ENCODE measurements around the gene FAM81A. TPM values are rescaled to one million over a fixed set of nuclear protein-coding genes. Genes with fewer than 3 reads are reported as not detected.

The FAM81A gene
- total RNA-seq, 1 donor from 2014 or later, result 0.41 TPM

- H3K36me3 Mint-ChIP-seq, result no peaks in the 10 kb centered on the region
- H3K9ac ChIP-seq, result no peak overlapping the region
- peaks cover 2% of the 10 kb centered on the region for H3K27me3 Mint-ChIP-seq (ENCODE audit: insufficient read depth, low read depth)
Observed at GRCh38 chr15:59528429-59528828, 90.4 kb downstream of the FAM81A start.

GRCh38 chr15:59528961-59529402 lies 91.0 kb downstream of the FAM81A start:
- no peak overlapping the region for H3K9ac ChIP-seq
- no peaks in the 10 kb centered on the region for H4K20me1 ChIP-seq (ENCODE audit: low read depth)
- H3K27ac ChIP-seq, result no peak overlapping the region
- H3K27me3 ChIP-seq, result peaks cover 9% of the 10 kb centered on the region
- no peak overlapping the region for H3K4me2 ChIP-seq
- no peaks in the 10 kb centered on the region for H3K9me3 ChIP-seq (ENCODE audit: low read depth)
- no peaks in the 10 kb centered on the region for H3K79me2 ChIP-seq (ENCODE audit: low read depth)
- H3K36me3 ChIP-seq, result no peaks in the 10 kb centered on the region
- H3K4me1 ChIP-seq, result no peaks in the 10 kb centered on the region
- no peaks in the 10 kb centered on the region for H3K36me3 Mint-ChIP-seq
- no peak overlapping the region for H3K4me3 Mint-ChIP-seq
- H3F3A ChIP-seq (ENCODE audit: low read depth), result no peaks in the 10 kb centered on the region
- no peak overlapping the region for H3K4me3 ChIP-seq
- DNase-seq (ENCODE audit: low spot score), result peak; percentile 91
- H3K9me3 Mint-ChIP-seq, result no peaks in the 10 kb centered on the region
- H3K27ac Mint-ChIP-seq, result no peak overlapping the region
- TF ChIP-seq CTCF (IDR thresholded peaks at IDR 0.05) (peak; percentile 85), EZH2phosphoT487 (IDR thresholded peaks at IDR 0.05) (no peak), EZH2 (IDR thresholded peaks at IDR 0.05) (no peak)
- H3K27me3 Mint-ChIP-seq (ENCODE audit: insufficient read depth, low read depth), result peaks cover 2% of the 10 kb centered on the region
- H2AFZ ChIP-seq (replicated peaks), result peak overlapping the region; percentile 65
- peaks cover 7% of the 10 kb centered on the region for H3K4me1 Mint-ChIP-seq

More at GRCh38 chr15:59528429-59528828, 90.4 kb downstream of the FAM81A start:
- Histone ChIP-seq H3K27ac (no peak overlapping the region), H3K4me3 (no peak overlapping the region), H3K79me2 (ENCODE audit: low read depth) (no peaks in the 10 kb centered on the region), H3K4me1 (no peaks in the 10 kb centered on the region), H3K4me2 (no peak overlapping the region), H4K20me1 (ENCODE audit: low read depth) (no peaks in the 10 kb centered on the region), H3K27me3 (peaks cover 9% of the 10 kb centered on the region), H3K9me3 (ENCODE audit: low read depth) (no peaks in the 10 kb centered on the region), H3K36me3 (no peaks in the 10 kb centered on the region), H2AFZ (replicated peaks) (no peak overlapping the region), H3F3A (ENCODE audit: low read depth) (no peaks in the 10 kb centered on the region)
- Mint-ChIP-seq H3K27ac (no peak overlapping the region), H3K4me3 (no peak overlapping the region), H3K9me3 (no peaks in the 10 kb centered on the region), H3K4me1 (peaks cover 12% of the 10 kb centered on the region)
- TF ChIP-seq EZH2 (IDR thresholded peaks at IDR 0.05) (no peak), CTCF (IDR thresholded peaks at IDR 0.05) (no peak), EZH2phosphoT487 (IDR thresholded peaks at IDR 0.05) (no peak)
- no peak for DNase-seq (ENCODE audit: low spot score)

GRCh38 chr15:59531066-59531675 lies 93.2 kb downstream of the FAM81A start:
- H3K9me3 Mint-ChIP-seq, result no peaks in the 10 kb centered on the region

More at GRCh38 chr15:59531066-59531675, 93.2 kb downstream of the FAM81A start:
- no peaks in the 10 kb centered on the region for H3K36me3 Mint-ChIP-seq
- no peak overlapping the region for H3K4me3 Mint-ChIP-seq
- no peaks in the 10 kb centered on the region for H3K4me1 Mint-ChIP-seq
- H3K27me3 Mint-ChIP-seq (ENCODE audit: insufficient read depth, low read depth), result peaks cover 2% of the 10 kb centered on the region
- Histone ChIP-seq H2AFZ (replicated peaks) (no peak overlapping the region), H3K36me3 (no peaks in the 10 kb centered on the region), H3K4me2 (no peak overlapping the region), H3K27ac (no peak overlapping the region), H4K20me1 (ENCODE audit: low read depth) (no peaks in the 10 kb centered on the region), H3K79me2 (ENCODE audit: low read depth) (no peaks in the 10 kb centered on the region), H3K4me3 (no peak overlapping the region), H3K4me1 (no peaks in the 10 kb centered on the region), H3F3A (ENCODE audit: low read depth) (no peaks in the 10 kb centered on the region), H3K27me3 (peaks cover 14% of the 10 kb centered on the region), H3K9me3 (ENCODE audit: low read depth) (no peaks in the 10 kb centered on the region), H3K9ac (no peak overlapping the region)
- H3K27ac Mint-ChIP-seq, result no peak overlapping the region
- DNase-seq (ENCODE audit: low spot score), result no peak
- TF ChIP-seq EZH2 (IDR thresholded peaks at IDR 0.05) (no peak), EZH2phosphoT487 (IDR thresholded peaks at IDR 0.05) (no peak), CTCF (IDR thresholded peaks at IDR 0.05) (no peak)
